HCT116 (cell line): ENCODE data around the gene NTN3. TPM values are rescaled to one million over a fixed set of nuclear protein-coding genes. Genes with fewer than 3 reads are reported as not detected.

Source experiments
- ATAC-seq: fragments of 200-7000 bp; cut with Tn5 transposase; 2 replicates; pipeline ENCODE4 v1.9.1; 2020; ENCODE audit warnings: mild to moderate bottlenecking, moderate library complexity
- BruUV-seq: library from RNA; stranded (reverse); fragments of 400-500 nt; replicated peaks from 2 replicates; lab custom pipeline; 2021; lab: Mats Ljungman, UMichigan
- CTCF ChIA-PET: fragments of 300-600 bp; sonication (Branson Sonifier 250); formaldehyde crosslinking; loops from one replicate; lab custom pipeline; 2021; ENCODE audit warnings: antibody characterized with exemption; lab: Charles Lee
- POLR2A ChIA-PET: fragments of 300-600, 350-600 bp; sonication (Branson Sonifier 250); formaldehyde crosslinking; loops from one replicate; lab custom pipeline; 2021; ENCODE audit warnings: antibody characterized with exemption; lab: Charles Lee
- RAD21 ChIA-PET, 2 experiments: fragments of 300-600 bp; sonication (Branson Sonifier 250); formaldehyde crosslinking; loops; one replicate each; lab custom pipeline; 2023; ENCODE audit warnings: low total read pairs in 2 of 2; ENCODE audit not compliant: uncharacterized antibody in 2 of 2, unreplicated experiment in 2 of 2, low non-redundant PET in 1 of 2; lab: Charles Lee
- DNase-seq: peaks from one replicate; pipeline ENCODE4 v3.0.0-alpha.2; 2010; ENCODE audit warnings: low read depth, low spot score
- H2AFZ ChIP-seq: fragments of 200-600 bp; shearing (Covaris generic), sonication (generic); 2 replicates; pipeline ENCODE4 v1.6.1; 2017; ENCODE audit warnings: low read depth, mixed run types, mixed read lengths, antibody characterized with exemption, low read length; ENCODE audit not compliant: poor library complexity, severe bottlenecking
- H3K27ac ChIP-seq: 2 replicates; pipeline ENCODE4 v1.5.1; 2012; ENCODE audit warnings: low read depth, low read length
- H3K27me3 ChIP-seq: fragments of 200-600 bp; sonication (generic); 2 replicates; pipeline ENCODE4 v1.6.1; 2016; ENCODE audit warnings: mixed run types, low read length, mixed read lengths; ENCODE audit not compliant: insufficient read depth
- H3K36me3 ChIP-seq, 2 experiments: fragments of 200-500 bp in 1 of 2; fragments of 200-600 bp in 1 of 2; sonication (Bioruptor generic) in 1 of 2; sonication (generic) in 1 of 2; 2 replicates each; pipeline versions ENCODE4 v1.5.1 to v1.6.1; 2014 to 2016; ENCODE audit warnings: low read length in 2 of 2, inconsistent platforms in 1 of 2, mixed read lengths in 1 of 2, mixed run types in 1 of 2; ENCODE audit not compliant: insufficient read depth in 2 of 2, control insufficient read depth in 1 of 2
- H3K4me1 ChIP-seq, 2 experiments: fragments of 200-600 bp in 1 of 2; sonication (generic) in 1 of 2; 2 replicates each; pipeline versions ENCODE4 v1.5.1 to v1.6.1; 2012 to 2017; ENCODE audit warnings: low read length in 2 of 2, inconsistent platforms in 1 of 2, mild to moderate bottlenecking in 1 of 2, mixed read lengths in 1 of 2, mixed run types in 1 of 2, moderate library complexity in 1 of 2; ENCODE audit not compliant: insufficient read depth in 2 of 2, control insufficient read depth in 1 of 2
- H3K4me2 ChIP-seq: fragments of 200-600 bp; sonication (generic); 2 replicates; pipeline ENCODE4 v1.6.1; 2017; ENCODE audit warnings: mixed run types, low read length, mixed read lengths
- H3K4me3 ChIP-seq, 2 experiments: fragments of 200-600 bp in 1 of 2; sonication (generic) in 1 of 2; replicated peaks in 1 of 2; 2 replicates each; pipeline ENCODE4 v1.5.1; 2011 to 2016; ENCODE audit warnings: low read length in 2 of 2, control low read depth in 1 of 2, low read depth in 1 of 2, mild to moderate bottlenecking in 1 of 2, mixed read lengths in 1 of 2, mixed run types in 1 of 2
- H3K79me2 ChIP-seq: fragments of 200-600 bp; sonication (generic); 2 replicates; pipeline ENCODE4 v1.6.1; 2017; ENCODE audit warnings: mild to moderate bottlenecking, mixed run types, low read length, moderate library complexity, mixed read lengths; ENCODE audit not compliant: insufficient read depth
- H3K9ac ChIP-seq: fragments of 200-600 bp; sonication (generic); 2 replicates; pipeline ENCODE4 v1.6.1; 2016; ENCODE audit warnings: low read length, mixed read lengths
- H3K9me2 ChIP-seq: fragments of 200-600 bp; sonication (generic), shearing (Covaris generic); 2 replicates; pipeline ENCODE4 v1.6.1; 2017; ENCODE audit warnings: mixed run types, mild to moderate bottlenecking, moderate library complexity; ENCODE audit not compliant: insufficient read depth
- H3K9me3 ChIP-seq, 2 experiments: fragments of 200-500 bp in 1 of 2; fragments of 200-600 bp in 1 of 2; sonication (Bioruptor generic) in 1 of 2; sonication (generic) in 1 of 2; 2 replicates each; pipeline ENCODE4 v1.6.1; 2014 to 2017; ENCODE audit warnings: low read length in 2 of 2, mixed read lengths in 2 of 2, inconsistent platforms in 1 of 2, low read depth in 1 of 2, mild to moderate bottlenecking in 1 of 2, mixed run types in 1 of 2, moderate library complexity in 1 of 2; ENCODE audit not compliant: control insufficient read depth in 1 of 2, insufficient read depth in 1 of 2
- H4K20me1 ChIP-seq: fragments of 200-600 bp; sonication (generic), shearing (Covaris generic); 2 replicates; pipeline ENCODE4 v1.6.1; 2017; ENCODE audit warnings: mixed run types, mild to moderate bottlenecking, moderate library complexity; ENCODE audit not compliant: insufficient read depth
- ATF3 ChIP-seq: IDR thresholded peaks from 2 replicates; pipeline ENCODE4 v1.6.1; 2012
- CEBPB ChIP-seq: IDR thresholded peaks from 2 replicates; pipeline ENCODE4 v1.6.1; 2012; ENCODE audit warnings: low read depth
- CTCF ChIP-seq, 3 experiments: fragments of 200-600 bp in 1 of 3; sonication (generic) in 1 of 3; IDR thresholded peaks in 2 of 3; conservative IDR thresholded peaks in 1 of 3; 2 replicates each; pipeline ENCODE4 v1.5.1; 2012 to 2017; ENCODE audit warnings: low read depth in 2 of 3, low read length in 2 of 3, antibody characterized with exemption in 1 of 3, borderline replicate concordance in 1 of 3, control low read depth in 1 of 3, mild to moderate bottlenecking in 1 of 3, mixed read lengths in 1 of 3, mixed run types in 1 of 3, moderate library complexity in 1 of 3; ENCODE audit not compliant: insufficient read depth in 1 of 3
- EGR1 ChIP-seq: IDR thresholded peaks from 2 replicates; pipeline ENCODE4 v1.6.1; 2012; ENCODE audit warnings: low read depth
- ELF1 ChIP-seq: IDR thresholded peaks from 2 replicates; pipeline ENCODE4 v1.6.1; 2012; ENCODE audit warnings: low read depth, borderline replicate concordance
- EZH2 ChIP-seq: fragments of 200-600 bp; sonication (generic); IDR thresholded peaks from 2 replicates; pipeline ENCODE4 v1.6.1; 2017; ENCODE audit warnings: antibody characterized with exemption, mixed run types
- EZH2phosphoT487 ChIP-seq: fragments of 200-600 bp; IDR thresholded peaks from 2 replicates; pipeline ENCODE4 v1.6.1; 2018; ENCODE audit warnings: antibody characterized with exemption, borderline replicate concordance
- FOSL1 ChIP-seq: IDR thresholded peaks from 2 replicates; pipeline ENCODE4 v1.6.1; 2012; ENCODE audit warnings: low read depth
- JUND ChIP-seq: IDR thresholded peaks from 2 replicates; pipeline ENCODE4 v1.6.1; 2012
- MAX ChIP-seq: IDR thresholded peaks from 2 replicates; pipeline ENCODE4 v1.6.1; 2012
- POLR2A ChIP-seq: IDR thresholded peaks from 2 replicates; pipeline ENCODE4 v1.7.0; 2011; ENCODE audit warnings: borderline replicate concordance; ENCODE audit not compliant: insufficient read depth, insufficient read length; ENCODE audit errors: extremely low read depth
- POLR2AphosphoS5 ChIP-seq: IDR thresholded peaks from 2 replicates; pipeline ENCODE4 v1.6.1; 2011; ENCODE audit warnings: mild to moderate bottlenecking, low read depth, low read length, moderate library complexity
- RAD21 ChIP-seq: IDR thresholded peaks from 2 replicates; pipeline ENCODE4 v1.6.1; 2012; ENCODE audit warnings: low read depth, mild to moderate bottlenecking
- SIN3A ChIP-seq: IDR thresholded peaks from 2 replicates; pipeline ENCODE4 v1.6.1; 2012; ENCODE audit warnings: low read depth
- SP1 ChIP-seq: IDR thresholded peaks from 2 replicates; pipeline ENCODE4 v1.6.1; 2012; ENCODE audit warnings: low read depth
- YY1 ChIP-seq: IDR thresholded peaks from 2 replicates; pipeline ENCODE4 v1.6.1; 2011; ENCODE audit warnings: low read length, low read depth, moderate library complexity, mild to moderate bottlenecking; ENCODE audit not compliant: insufficient replicate concordance; ENCODE audit errors: extremely low read depth
- ZNF274 ChIP-seq: fragments of 200-500 bp; sonication (Bioruptor generic); IDR thresholded peaks from 2 replicates; pipeline ENCODE4 v1.6.1; 2014; ENCODE audit warnings: mild to moderate bottlenecking, low read depth, low read length, inconsistent platforms
- intact Hi-C: fragments of 100-400 bp; cut with micrococcal nuclease; formaldehyde crosslinking; loops from 2 replicates; pipeline ENCODE4 v1.10.0; 2022
- total RNA-seq: library from RNA; stranded (reverse); gene quantifications from one replicate; pipeline ENCODE4 v1.2.1, GENCODE V29; 2021; ENCODE audit not compliant: unreplicated experiment

Gene NTN3
- total RNA-seq, 1 experiment from 2014 or later: 0.30 TPM

- H3K27me3 ChIP-seq: no peaks in the 10 kb centered on the region
- ATAC-seq (no peak), DNase-seq (no peak)
- H3K9ac ChIP-seq: no peak overlapping the region
- no peak overlapping the region for H3K4me3 ChIP-seq
- H3K9me3 ChIP-seq: no peaks in the 10 kb centered on the region
- H3K27ac ChIP-seq: no peak overlapping the region
- H2AFZ ChIP-seq: no peak overlapping the region
- intact Hi-C loops: no loop called here
- no peaks in the 10 kb centered on the region for H4K20me1 ChIP-seq
- H3K9me2 ChIP-seq: no peaks in the 10 kb centered on the region
- peaks cover 30% of the 10 kb centered on the region; the same call in 1 of the 2 replicates for H3K79me2 ChIP-seq
- no peak for TF ChIP-seq YY1
- TF ChIP-seq POLR2AphosphoS5: no peak
- no peak for TF ChIP-seq ZNF274
- no peak for TF ChIP-seq ATF3
- no peak for TF ChIP-seq SIN3A
- TF ChIP-seq EGR1: no peak
- no peak for TF ChIP-seq ELF1
- no peak for TF ChIP-seq MAX
- no peak for TF ChIP-seq CEBPB
- TF ChIP-seq EZH2: no peak
- no peak for TF ChIP-seq JUND
- TF ChIP-seq SP1: no peak
- ChIA-PET CTCF (no interaction called here), POLR2A (no interaction called here), RAD21 (no interaction called here)
- no peak overlapping the region for H3K4me2 ChIP-seq
- H3K36me3 ChIP-seq: no peaks in the 10 kb centered on the region
- H3K4me1 ChIP-seq: no peaks in the 10 kb centered on the region
- no TSS peak for BruUV-seq
Measured at GRCh38 chr16:2481676-2482075, 10.6 kb downstream of the NTN3 start.

- Histone ChIP-seq H3K9ac (no peak overlapping the region), H3K36me3 (no peaks in the 10 kb centered on the region), H3K9me3 (no peaks in the 10 kb centered on the region), H3K9me2 (no peaks in the 10 kb centered on the region), H3K27me3 (no peaks in the 10 kb centered on the region), H3K79me2 (peaks cover 24% of the 10 kb centered on the region; the same call in 1 of the 2 replicates), H3K4me1 (no peaks in the 10 kb centered on the region), H3K4me3 (no peak overlapping the region), H4K20me1 (no peaks in the 10 kb centered on the region), H3K27ac (no peak overlapping the region), H3K4me2 (no peak overlapping the region), H2AFZ (no peak overlapping the region)
- POLR2A ChIA-PET: no interaction called here
- ATAC-seq: no peak
- intact Hi-C loops: no loop called here
- BruUV-seq: no TSS peak
- RAD21 ChIA-PET: no interaction called here
- DNase-seq: no peak
- CTCF ChIA-PET: no interaction called here
- no peak for TF ChIP-seq POLR2A
- no peak for TF ChIP-seq MAX
- TF ChIP-seq CEBPB: no peak
- no peak for TF ChIP-seq YY1
- no peak for TF ChIP-seq FOSL1
- no peak for TF ChIP-seq CTCF (IDR thresholded peaks at IDR 0.05 in 2 of 3, conservative IDR thresholded peaks at IDR 0.05 in 1 of 3; ENCODE audit: borderline replicate concordance in 1 of 3, insufficient read depth in 1 of 3, low read depth in 2 of 3, low read length in 2 of 3)
- TF ChIP-seq RAD21: no peak
- no peak for TF ChIP-seq EZH2
- no peak for TF ChIP-seq ELF1
- TF ChIP-seq EZH2phosphoT487: no peak
- no peak for TF ChIP-seq POLR2AphosphoS5
- TF ChIP-seq ATF3: no peak
- TF ChIP-seq ZNF274: no peak
Measured at GRCh38 chr16:2482249-2482648, 11.2 kb downstream of the NTN3 start.
